Cerebellar nuclear complex (tissue), 1 donor: ENCODE data around the gene OPALIN.
"Not testable (repeated sequence)": the region's sequence is repeated elsewhere in the genome, so short reads cannot be mapped to it uniquely, and the experiment has no call there.

Experiments
- DNase-seq, 2 experiments: peaks; one replicate each; lab custom pipeline; 2025; lab: John Stamatoyannopoulos, UW

Gene OPALIN

GRCh38 chr10:96338279-96338925 is 20.4 kb downstream of the OPALIN start:
- no peak for DNase-seq

- DNase-seq, result no peak
These were observed 21.7 kb downstream of the OPALIN start for GRCh38 chr10:96337106-96337505.

GRCh38 chr10:96334616-96335526 is 23.9 kb downstream of the OPALIN start:
- DNase-seq, result no peak

- DNase-seq, result no peak
These were observed 25.7 kb downstream of the OPALIN start for GRCh38 chr10:96333101-96333500.

GRCh38 chr10:96327462-96327861 is 31.3 kb downstream of the OPALIN start:
- DNase-seq, result no peak

- no peak for DNase-seq
These were observed 33.0 kb downstream of the OPALIN start for GRCh38 chr10:96325719-96326373.

GRCh38 chr10:96324447-96324846 is 34.4 kb downstream of the OPALIN start:
- no peak for DNase-seq

GRCh38 chr10:96322275-96322674 is 36.5 kb downstream of the OPALIN start:
- DNase-seq, result no peak

GRCh38 chr10:96321822-96322221 is 37.0 kb downstream of the OPALIN start:
- DNase-seq, result no peak

GRCh38 chr10:96319754-96320474 is 38.9 kb downstream of the OPALIN start:
- DNase-seq, result no peak

GRCh38 chr10:96317067-96317833 is 41.6 kb downstream of the OPALIN start:
- no peak for DNase-seq

GRCh38 chr10:96313344-96313743 is 45.5 kb downstream of the OPALIN start:
- DNase-seq, result no peak

GRCh38 chr10:96311180-96311715 is 47.6 kb downstream of the OPALIN start:
- DNase-seq, result no peak

- DNase-seq, result no peak
These were observed 48.5 kb downstream of the OPALIN start for GRCh38 chr10:96310321-96310669.

GRCh38 chr10:96309628-96310320 is 49.0 kb downstream of the OPALIN start:
- DNase-seq, result no peak

GRCh38 chr10:96308854-96309253 is 49.9 kb downstream of the OPALIN start:
- not testable (repeated sequence) for DNase-seq

GRCh38 chr10:96306516-96306915 is 52.3 kb downstream of the OPALIN start:
- DNase-seq, result no peak

GRCh38 chr10:96305019-96305418 is 53.8 kb downstream of the OPALIN start:
- no peak for DNase-seq

- no peak for DNase-seq
These were observed 54.6 kb downstream of the OPALIN start, which contains the start of gene DNTT for GRCh38 chr10:96304230-96304629. DNTT (plus strand) TSS chr10:96304434; CDS start chr10:96304498, 64 bp downstream.

- no peak for DNase-seq
These were observed 57.2 kb downstream of the OPALIN start for GRCh38 chr10:96301616-96302015.
